GM12875 (cell line): ENCODE data around the gene RPS21.

Experiments used
- H3K4me3 ChIP-seq: one replicate; pipeline ENCODE4 v1.5.1; 2011; ENCODE audit warnings: low read depth, low read length, control low read depth
- CTCF ChIP-seq: IDR thresholded peaks from 2 replicates; pipeline ENCODE4 v1.5.1; 2011; ENCODE audit warnings: low read depth, mild to moderate bottlenecking, control low read depth, inconsistent platforms, low read length, moderate library complexity, borderline replicate concordance; ENCODE audit not compliant: insufficient read depth

RPS21 gene

GRCh38 chr20:62396367-62397239 lies 9.7 kb downstream of the RPS21 start:
- no peak for TF ChIP-seq CTCF
- no peak overlapping the region for H3K4me3 ChIP-seq

GRCh38 chr20:62398120-62398821 lies 11.4 kb downstream of the RPS21 start:
- H3K4me3 ChIP-seq: no peak overlapping the region
- no peak for TF ChIP-seq CTCF

- TF ChIP-seq CTCF: no peak
- no peak overlapping the region for H3K4me3 ChIP-seq
Measured at GRCh38 chr20:62400021-62400420, 13.1 kb downstream of the RPS21 start.

- no peak for TF ChIP-seq CTCF
- H3K4me3 ChIP-seq: no peak overlapping the region
Measured at GRCh38 chr20:62400541-62400940, 13.6 kb downstream of the RPS21 start.

GRCh38 chr20:62401331-62401779 lies 14.5 kb downstream of the RPS21 start:
- no peak for TF ChIP-seq CTCF
- no peak overlapping the region for H3K4me3 ChIP-seq

GRCh38 chr20:62402456-62403150 lies 15.7 kb downstream of the RPS21 start:
- no peak for TF ChIP-seq CTCF
- H3K4me3 ChIP-seq: no peak overlapping the region

GRCh38 chr20:62403331-62403730 lies 16.4 kb downstream of the RPS21 start:
- no peak for TF ChIP-seq CTCF
- H3K4me3 ChIP-seq: no peak overlapping the region
